DND-41 (cell line): ENCODE results near the gene TP53TG3.
"Not testable (repeated sequence)": the region's sequence is repeated elsewhere in the genome, so short reads cannot be mapped to it uniquely, and the experiment has no call there.

Source experiments
- ATAC-seq: fragments of 200-7000 bp; cut with Tn5 transposase; 3 replicates; pipeline ENCODE4 v1.9.1; 2021; ENCODE audit warnings: low read depth; ENCODE audit not compliant: insufficient read depth
- DNase-seq: peaks from one replicate; pipeline ENCODE4 v3.0.0-alpha.2; 2020
- H2AFZ ChIP-seq: 2 replicates; pipeline ENCODE4 v1.6.0; 2012; ENCODE audit warnings: low read depth, low read length
- H3K27ac ChIP-seq: 2 replicates; pipeline ENCODE4 v1.5.1; 2012; ENCODE audit warnings: low read length, inconsistent platforms
- H3K27me3 ChIP-seq: fragments of 200-600 bp; sonication (generic); 2 replicates; pipeline ENCODE4 v1.6.0; 2012; ENCODE audit warnings: low read length, mild to moderate bottlenecking, inconsistent platforms; ENCODE audit not compliant: insufficient read depth, poor library complexity
- H3K36me3 ChIP-seq: 2 replicates; pipeline ENCODE4 v1.5.1; 2012; ENCODE audit warnings: low read length, inconsistent platforms; ENCODE audit not compliant: insufficient read depth
- H3K4me1 ChIP-seq: 2 replicates; pipeline ENCODE4 v1.5.1; 2012; ENCODE audit warnings: mild to moderate bottlenecking, low read length; ENCODE audit not compliant: insufficient read depth
- H3K4me2 ChIP-seq: 2 replicates; pipeline ENCODE4 v1.6.0; 2012; ENCODE audit warnings: mild to moderate bottlenecking, moderate library complexity, low read length, inconsistent platforms; ENCODE audit not compliant: insufficient read depth
- H3K4me3 ChIP-seq, 2 experiments: fragments of 200-600 bp in 1 of 2; shearing (Covaris generic) in 1 of 2; 2 replicates each; pipeline ENCODE4 v1.5.1; 2012 to 2016; ENCODE audit warnings: inconsistent platforms in 2 of 2, low read length in 2 of 2, mild to moderate bottlenecking in 2 of 2, low read depth in 1 of 2, moderate library complexity in 1 of 2
- H3K79me2 ChIP-seq: 2 replicates; pipeline ENCODE4 v1.6.0; 2012; ENCODE audit warnings: low read length, inconsistent platforms; ENCODE audit not compliant: insufficient read depth
- H3K9ac ChIP-seq: 2 replicates; pipeline ENCODE4 v1.6.0; 2012; ENCODE audit warnings: low read depth, mild to moderate bottlenecking, inconsistent platforms, low read length, moderate library complexity
- H3K9me3 ChIP-seq: 2 replicates; pipeline ENCODE4 v1.5.1; 2012; ENCODE audit warnings: low read length, moderate library complexity, mild to moderate bottlenecking, inconsistent platforms; ENCODE audit not compliant: insufficient read depth, severe bottlenecking
- H4K20me1 ChIP-seq: 2 replicates; pipeline ENCODE4 v1.6.0; 2012; ENCODE audit warnings: low read length; ENCODE audit not compliant: insufficient read depth

TP53TG3 gene

GRCh38 chr16:32632096-32632495, 43.9 kb downstream of the TP53TG3 start:
- H2AFZ ChIP-seq, H3K4me1 ChIP-seq, H3K36me3 ChIP-seq, ATAC-seq, H3K27ac ChIP-seq, H3K4me2 ChIP-seq, H3K79me2 ChIP-seq, H4K20me1 ChIP-seq, H3K9ac ChIP-seq, H3K27me3 ChIP-seq, H3K4me3 ChIP-seq, H3K9me3 ChIP-seq, DNase-seq: not testable (repeated sequence)
